Placental pericyte (primary cell): Measurements from ENCODE around the gene NSMCE3. TPM values are rescaled to one million over a fixed set of nuclear protein-coding genes. Genes with fewer than 3 reads are reported as not detected.

ENCODE experiments used
- small RNA-seq: library from RNA; depleted of rRNA; stranded (forward); fragments of <200 nt; gene quantifications from one replicate; pipeline ENCODE3, GENCODE V24; 2012; ENCODE audit warnings: low replicate concordance
- total RNA-seq: library from RNA; depleted of rRNA; stranded (reverse); fragments of >200 nt; gene quantifications from 2 replicates; pipeline ENCODE4 v1.2.3, GENCODE V29; 2012

Gene NSMCE3
- total RNA-seq: 7.4 and 9.4 TPM in 2 replicates

GRCh38 chr15:29269485-29270168 is at the start of gene NSMCE3:
Gene NSMCE3 (minus strand): TSS chr15:29269822. CDS start chr15:29269705, 117 bp downstream.

Small RNAs within 50 kb of the gene (small RNA-seq; reads per million reads assigned to genes)
- gene RF00201: not detected
